NCI-H1105 (cell line): Measurements from ENCODE around the gene FADS6.

Experiments
- DNase-seq: peaks from one replicate; lab custom pipeline; 2025; lab: John Stamatoyannopoulos, UW

The FADS6 gene

DNA sequence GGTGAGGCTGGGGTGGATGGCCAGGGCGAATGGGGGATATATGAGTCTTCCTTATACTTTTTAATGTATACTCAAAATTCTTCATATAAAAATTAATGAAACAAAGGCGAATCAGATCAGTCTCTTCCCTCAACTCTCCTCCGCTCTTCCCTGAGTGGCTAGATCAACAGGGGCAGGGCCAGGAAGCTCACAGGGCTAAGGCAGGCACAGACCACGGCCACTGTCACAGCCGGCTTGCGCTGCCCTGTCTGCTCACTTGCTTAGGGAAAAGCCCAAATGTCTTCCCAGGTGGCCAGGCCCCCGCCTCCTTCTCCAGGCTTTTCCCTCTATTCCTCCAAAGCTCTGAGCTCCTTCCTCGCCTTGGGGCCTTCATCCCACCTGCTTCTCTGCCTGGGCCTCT lies 39.8 kb downstream of the FADS6 start:
- no peak for DNase-seq

DNA sequence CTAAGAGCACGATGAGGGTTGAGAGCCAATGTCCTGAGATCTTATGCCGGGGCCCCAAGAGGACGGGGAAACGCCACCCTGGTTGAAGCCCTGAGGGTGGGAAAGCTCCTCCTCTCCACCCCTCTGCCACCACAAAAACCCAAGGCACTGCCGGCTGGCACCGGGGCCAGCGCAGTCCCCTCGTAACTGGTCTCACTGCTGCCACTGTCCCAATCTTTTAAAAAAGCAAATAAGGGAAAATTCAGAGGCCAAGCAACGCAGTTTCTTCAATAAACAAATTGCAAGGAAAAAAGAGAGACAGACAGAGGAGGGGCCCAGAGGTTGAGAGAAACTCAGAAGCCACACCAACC lies 40.4 kb downstream of the FADS6 start:
- no peak for DNase-seq

DNA sequence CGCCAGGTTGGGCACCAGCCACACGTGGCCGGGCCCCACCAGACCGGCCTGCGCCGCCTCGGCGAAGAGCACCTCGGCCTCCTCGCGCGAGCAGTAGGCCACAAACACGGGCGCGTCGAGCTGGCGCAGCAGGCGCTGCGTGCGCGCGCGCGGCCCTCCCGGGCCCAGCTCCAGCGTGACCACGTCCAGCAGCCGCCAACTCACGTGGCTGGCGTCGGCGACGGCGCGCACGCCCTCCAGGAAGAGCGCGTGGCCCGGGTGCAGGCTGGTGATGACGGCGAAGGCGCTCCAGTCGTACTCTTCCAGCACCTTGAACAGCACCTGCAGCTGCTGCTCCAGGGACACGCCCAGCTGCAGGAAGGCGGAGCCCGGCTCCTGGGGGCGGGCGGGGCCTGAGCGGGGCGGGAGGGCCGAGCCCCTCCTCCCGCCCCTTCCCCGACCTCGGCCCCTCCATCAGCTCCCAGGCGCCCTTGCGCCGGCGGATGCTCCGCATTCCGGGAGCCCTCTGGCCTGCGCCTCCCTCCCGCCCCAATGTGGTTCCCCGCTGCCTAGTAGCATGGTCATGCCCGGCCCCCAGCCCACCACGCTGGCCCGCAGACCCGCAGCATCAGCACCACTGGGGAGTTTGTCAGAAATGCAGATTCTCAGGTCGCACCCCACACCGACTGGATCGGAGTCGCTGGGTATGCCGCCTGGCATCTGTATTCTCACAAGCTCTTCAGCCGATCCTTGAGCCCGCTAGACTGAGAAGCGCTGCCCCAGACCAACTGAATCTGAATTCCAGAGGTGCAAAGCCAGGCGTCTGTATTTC lies 41.0 kb downstream of the FADS6 start:
- DNase-seq = no peak

DNA sequence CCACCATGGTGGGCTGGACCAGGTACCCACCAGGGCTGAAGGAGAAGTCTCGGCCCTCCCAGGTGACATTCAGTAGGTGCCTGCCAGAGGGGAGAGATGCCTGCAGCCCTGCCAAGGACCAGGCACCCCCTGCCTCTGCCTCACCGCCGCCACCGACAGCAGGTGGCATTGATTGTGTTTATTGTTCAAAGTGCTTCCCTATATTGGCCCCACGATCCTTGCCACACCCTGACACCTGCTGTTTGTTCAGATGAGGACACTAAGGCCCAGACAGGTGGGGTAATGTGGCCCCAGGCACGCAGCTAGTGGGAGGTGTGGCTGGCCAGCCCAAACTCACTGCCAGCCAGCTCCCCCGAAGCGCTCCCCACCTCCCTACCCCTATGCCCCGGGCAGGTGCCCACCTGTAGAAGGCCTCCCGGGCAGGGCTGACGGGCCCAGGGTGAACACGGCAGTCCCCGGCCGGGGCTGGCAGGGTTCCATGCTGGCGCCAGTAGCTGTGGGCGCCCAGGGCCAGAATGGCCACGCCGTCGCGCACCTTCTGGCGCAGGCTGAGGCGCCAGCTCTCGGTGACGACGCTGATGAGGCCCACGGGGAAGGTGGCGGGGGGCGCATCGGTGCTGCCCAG lies 41.7 kb downstream of the FADS6 start:
- peak; percentile 51 for DNase-seq

DNA sequence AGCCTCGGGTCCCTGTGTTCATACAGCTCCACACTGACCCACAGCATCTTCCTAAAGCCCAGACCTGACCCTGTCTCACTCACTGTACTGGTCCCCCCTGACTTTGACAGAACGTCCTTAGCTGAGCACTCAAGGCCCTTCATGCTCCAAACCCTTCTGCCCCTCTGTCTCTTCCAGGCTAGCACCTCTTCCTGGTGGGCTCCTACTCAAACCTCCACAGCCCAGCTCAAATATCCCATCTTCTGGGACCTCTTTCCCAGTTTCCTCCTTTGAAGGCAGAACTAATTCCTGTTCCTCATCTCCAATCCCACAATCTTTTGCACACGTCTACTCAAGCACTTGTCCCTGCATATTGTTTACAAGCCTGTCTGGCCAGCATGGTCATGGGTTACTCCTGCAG lies 42.5 kb downstream of the FADS6 start:
- no peak for DNase-seq

DNA sequence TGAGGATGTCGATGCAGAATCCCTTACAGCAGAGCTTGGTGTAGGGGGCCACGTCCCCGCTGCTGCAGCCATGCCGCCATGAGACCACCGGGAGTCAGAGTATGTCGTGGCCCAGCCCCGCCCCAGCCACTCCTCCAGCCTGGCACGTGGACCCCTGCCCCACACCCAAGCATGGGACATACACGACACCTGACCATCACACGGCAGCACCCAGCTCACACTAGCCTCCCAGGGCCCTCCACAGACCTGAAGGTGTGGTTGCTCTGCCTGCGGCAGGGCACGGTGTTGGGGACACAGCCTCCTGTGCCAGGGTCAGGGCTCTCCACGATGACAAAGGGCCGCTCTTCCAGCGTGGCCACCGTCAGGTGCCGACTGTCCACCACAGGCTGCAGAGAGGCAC lies 43.1 kb downstream of the FADS6 start:
- no peak for DNase-seq

DNA sequence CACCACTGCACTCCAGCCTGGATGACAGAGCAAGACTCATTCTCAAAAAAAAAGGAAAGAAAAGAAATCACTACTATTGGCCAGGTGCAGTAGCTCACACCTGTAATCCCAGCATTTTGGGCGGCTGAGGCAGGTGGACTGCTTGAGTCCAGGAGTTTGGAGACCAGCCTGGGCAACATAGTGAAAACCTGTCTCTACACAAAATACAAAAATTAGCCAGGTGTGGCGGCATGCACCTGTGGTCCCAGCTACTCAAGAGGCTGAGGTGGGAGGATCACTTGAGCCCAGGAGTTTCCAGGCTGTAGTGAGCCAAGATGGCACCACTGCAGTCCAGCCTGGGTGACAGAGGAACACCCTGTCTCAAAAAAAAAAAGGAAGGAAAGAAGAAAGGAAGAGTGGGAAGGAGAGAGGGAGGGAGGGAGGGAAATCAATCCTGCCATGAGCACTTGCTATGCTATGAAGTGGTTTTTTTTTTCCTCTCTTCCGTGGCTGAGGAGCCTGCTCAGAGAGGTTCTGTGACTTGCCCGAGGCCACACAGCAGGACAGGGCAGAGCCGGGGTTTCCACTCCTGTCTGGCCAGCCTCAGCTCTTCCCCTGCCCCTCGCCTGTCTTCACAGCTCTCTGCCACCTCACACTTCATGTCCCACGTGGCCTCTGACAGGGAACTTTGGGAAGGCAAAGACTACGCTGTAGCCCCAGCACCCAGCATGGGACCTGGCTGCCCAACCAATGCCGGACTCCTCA lies 44.6 kb downstream of the FADS6 start:
- DNase-seq = no peak

DNA sequence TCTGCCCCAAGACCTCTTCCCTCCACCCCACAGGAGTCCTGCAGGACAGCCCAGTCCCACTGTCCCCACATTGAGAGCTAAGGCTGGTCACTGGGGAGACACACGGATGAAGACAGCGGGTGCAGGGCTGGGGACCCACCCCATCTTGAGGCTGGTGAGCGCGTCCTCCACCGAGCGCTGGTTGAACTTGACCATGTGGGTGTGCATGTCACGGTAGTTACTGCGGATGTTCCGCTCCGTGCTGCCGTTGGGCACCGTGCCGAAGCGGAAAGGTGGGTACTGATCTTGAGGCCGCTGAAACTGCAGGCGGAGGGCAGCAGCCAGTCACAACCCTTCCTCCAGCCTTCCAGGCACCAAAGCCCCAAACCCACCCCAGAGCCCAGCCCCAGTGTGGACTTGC lies 46.8 kb downstream of the FADS6 start:
- no peak for DNase-seq

DNA sequence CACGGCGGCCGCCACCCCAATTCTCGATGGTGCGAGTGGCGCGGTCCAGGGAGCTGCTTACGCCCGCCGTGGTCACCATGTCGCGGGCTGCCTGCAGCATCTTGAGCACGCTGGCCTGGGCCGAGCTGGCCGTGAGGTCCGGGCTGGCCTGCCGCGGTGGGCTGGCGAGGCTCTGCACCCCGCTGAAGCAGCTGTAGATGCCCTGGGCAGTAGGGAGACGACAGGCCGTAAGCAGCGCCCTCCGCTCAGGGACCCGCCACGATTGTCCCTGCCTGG lies 50.1 kb downstream of the FADS6 start:
- no peak for DNase-seq

DNA sequence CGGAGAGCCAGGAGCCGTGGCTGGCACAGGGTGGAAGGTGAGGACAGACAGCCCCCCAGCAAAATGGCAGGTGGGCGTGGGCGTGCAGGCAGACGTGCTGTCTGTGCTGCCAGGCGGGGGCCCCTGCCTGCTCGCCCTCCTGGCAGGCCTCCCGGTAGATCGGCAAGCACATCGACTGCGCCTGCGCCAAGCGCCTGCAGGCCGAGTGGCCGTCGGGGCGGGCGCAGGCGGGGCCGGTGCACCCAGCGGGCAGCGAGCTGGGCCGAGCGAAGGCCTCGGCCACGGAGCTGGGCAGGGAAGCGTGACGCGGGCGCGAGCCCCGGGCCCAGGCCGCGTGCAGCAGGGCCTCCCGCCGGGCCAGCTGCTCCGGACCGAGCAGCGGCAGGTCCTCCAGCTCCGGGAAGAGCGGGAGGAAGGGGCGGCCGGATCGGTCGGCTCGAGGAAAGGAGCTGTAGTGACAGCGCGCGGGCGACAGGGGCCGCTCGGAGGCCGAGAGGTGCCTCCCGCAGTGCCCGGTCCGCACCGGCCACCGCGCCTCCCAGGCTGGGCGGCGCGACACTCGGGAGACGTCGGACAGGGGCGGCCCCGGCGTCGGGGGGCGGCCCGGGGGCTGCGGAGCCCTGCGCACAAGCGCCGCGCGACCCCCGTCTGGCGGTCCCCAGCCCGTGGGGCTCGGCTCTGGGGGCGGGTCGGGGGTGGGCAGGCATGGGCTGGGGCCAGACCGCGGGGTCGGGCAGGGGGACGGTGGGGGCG lies 50.7 kb downstream of the FADS6 start:
- DNase-seq = peak; percentile 78

DNA sequence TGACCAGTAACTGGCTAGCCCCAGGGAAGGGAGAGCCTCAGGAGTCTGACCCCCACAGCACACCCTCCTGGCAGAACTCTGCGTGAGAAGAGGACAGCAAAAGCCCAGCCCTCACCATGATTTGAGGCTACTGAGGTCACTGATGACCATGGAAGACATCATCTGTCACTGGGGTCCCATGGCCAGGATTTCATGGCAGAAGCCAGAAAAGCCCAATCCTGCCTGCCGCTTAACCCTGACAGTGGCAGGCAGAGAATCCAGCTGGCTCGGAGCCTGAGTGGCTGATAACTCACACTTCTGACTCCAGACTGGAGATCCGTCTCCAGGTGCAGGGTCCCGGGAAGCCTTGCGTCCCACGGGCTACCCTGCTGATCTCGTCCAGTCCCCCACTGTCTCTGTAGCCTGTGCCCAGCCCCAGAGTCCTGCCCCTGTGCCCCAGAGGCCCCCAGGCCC lies 51.3 kb downstream of the FADS6 start:
- peak; percentile 25 for DNase-seq

DNA sequence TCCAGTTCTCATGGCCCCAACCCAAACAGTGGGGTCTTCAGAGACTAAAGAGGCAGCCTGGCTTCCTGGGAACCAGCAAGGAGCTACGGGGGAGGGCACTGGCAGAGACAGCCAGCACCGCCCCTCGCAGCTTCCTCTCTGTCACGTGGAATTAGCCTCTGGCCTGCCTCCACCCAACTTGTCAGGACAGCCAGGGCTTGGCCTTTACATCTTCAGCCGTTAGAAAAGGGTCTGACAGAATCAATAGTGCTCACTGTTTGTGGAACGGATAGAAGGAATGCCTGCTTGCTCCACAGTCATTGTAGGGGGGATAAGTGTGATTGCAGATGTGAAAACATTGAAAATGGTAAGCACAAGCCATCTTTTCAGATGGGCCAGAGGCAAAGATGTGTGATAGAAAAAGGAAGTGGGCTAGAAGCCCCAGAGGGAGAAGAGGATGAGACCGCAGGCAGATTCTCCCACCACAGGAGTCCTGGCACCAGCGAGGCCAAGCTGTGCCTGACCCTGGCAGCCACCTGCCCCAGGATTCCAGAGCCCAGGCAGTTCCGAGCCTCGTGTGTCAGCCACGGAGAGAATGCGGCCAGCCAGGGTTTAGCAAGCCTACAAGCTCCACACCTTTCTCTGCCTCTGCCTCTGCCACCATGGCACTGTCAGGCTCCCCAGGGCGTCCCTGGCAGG lies 52.3 kb downstream of the FADS6 start:
- DNase-seq = no peak

DNA sequence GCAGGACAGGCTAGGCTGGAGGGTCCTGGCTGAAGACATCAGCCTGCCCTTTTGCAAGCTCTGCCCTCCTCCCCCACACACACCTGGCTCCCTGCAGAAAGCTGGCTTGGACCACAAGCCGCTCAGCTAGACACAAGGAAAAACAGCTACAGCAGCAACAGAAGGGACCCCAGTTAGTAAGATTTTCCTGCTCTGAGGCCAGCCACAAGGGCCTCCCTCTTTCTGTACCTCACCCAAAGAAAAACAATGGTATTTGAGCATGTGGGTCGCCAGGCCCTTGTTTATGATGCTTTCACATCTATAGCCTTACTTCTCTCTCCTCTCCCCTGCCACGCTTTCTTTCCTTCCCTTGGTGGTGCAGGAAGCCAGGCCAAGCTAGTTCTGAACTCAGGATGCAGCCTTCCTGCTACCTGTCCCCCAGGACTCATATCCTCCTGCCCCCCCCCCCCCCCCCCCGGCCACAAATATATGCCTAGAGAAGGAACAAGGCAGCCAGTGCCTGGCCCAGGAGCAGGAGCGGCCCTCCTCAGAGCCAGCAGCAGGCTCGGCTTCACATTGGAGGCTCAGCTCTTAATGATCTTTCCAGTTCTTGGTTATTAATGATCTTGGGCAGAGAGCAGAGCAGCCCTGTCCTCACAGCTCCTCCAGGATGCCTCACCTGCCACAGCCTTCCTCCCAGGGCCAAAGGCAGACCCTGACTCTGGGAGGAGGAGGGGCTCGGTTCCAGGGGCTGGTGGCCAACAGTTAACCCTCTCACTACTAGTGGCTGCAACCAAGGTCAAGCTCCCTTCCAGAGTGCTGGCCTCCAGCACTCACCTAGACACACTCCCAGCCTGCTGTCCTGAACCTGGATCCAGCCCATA lies 53.2 kb downstream of the FADS6 start:
- no peak for DNase-seq

DNA sequence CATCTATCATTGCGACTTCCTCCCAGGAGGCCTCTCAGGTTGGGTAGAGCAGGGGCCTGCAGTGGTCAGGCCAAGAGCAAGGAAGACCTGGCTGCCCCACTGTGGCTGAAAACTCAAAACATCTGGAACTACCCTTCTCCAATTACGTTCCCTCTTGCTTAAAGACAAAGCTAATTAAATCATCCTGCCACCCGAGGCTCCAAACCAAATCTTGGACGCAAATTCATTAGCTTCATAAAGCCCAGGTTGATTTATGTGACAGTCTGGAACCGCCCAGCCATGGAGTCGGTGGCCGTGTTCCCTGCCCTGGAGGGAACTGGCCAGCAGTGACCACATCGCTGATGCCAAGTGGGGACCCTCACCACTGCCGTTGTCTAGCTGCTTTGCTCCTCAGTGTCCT lies 55.2 kb downstream of the FADS6 start:
- no peak for DNase-seq

DNA sequence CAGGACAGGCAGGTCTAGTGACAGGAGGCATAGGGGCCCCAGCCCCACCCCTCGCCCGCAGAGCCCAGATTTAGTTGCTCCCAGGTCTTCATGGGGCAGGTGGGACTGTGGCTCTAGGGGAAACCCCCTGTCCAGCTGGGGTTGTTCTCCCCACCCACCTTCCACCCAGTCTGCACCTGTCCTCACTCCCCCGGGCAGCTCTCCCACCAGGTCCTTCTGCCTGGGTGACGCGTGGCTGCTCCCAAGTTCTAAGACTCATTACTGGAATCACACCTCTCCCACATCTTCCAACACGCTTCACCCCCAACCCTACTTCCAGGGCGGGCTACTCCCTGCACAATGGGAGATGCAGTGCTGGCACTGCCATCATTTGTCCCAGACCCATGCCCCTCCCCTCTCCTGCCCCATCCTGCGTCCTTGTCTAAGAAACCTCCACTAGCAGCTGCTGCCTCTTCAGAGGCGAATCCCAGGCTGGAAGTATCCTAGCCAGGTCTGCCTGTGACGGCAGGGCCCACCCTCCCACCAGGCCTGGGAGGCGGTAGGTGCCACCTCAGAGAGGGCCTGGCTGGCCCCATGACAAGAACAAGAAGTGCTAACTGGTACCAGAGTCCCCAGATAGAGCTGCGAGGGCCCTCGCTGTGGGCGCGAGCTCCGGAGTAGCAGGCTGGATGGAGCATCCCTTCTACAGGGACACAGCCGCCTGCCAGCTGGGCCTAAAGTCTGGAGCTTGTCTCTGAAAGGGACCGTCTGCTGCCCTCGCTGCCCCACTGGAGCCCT lies 56.6 kb downstream of the FADS6 start:
- DNase-seq = no peak

DNA sequence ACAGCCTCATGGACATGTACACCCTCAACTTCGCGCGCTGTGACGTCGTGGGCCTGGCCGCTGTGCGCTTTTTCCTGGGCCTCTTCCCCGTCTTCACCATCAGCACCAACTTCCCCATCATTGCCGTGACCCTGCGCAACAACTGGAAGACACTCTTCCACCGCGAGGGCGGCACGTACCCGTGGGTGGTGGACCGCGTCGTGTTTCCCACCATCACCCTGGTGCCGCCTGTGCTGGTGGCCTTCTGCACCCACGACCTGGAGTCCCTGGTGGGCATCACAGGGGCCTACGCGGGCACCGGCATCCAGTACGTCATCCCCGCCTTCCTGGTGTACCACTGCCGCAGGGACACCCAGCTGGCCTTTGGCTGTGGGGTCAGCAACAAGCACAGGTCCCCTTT lies 57.2 kb downstream of the FADS6 start:
- DNase-seq = no peak

DNA sequence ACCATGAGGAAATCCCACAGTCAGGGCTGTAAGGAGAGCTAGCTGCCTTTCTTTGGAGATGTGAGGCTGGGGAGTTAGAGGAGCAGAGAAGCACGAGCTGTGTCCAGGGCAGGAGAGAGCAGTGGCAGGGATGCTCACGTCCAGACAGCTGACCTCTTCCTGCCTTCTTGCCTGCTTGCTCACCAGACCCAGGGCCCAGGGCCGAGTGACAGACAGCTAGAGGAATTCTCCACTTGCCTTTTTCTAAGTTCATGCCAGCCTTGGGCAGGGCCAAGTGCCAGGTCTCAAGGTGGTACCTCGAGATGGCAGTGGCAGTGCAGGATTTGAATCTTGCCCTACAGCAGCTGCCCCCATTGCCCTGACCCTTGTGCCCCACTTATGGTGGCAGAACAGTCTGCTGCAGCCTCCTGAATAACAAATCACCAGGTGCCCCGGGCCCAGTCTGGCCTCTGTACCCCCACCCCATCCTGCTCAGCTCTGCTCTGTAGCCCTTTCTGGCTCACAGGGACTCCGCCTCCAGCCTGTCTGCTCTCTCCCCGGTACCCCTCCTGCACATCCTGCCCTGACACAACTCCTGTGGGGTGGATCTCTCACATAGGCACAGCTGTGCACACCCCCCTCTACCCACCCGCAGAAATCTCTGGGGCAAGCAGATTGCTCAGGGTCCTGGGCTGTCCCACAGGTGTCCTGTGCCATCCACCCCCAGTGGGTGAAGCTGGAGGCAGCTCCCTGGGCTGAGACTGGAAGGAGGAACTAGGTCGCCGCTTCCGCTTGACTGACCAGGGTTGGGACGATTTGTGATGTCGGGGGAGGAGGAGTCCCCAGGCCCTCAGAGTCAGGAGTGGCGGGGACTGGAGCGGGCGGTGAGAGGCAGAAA lies 59.7 kb downstream of the FADS6 start:
- no peak for DNase-seq

DNA sequence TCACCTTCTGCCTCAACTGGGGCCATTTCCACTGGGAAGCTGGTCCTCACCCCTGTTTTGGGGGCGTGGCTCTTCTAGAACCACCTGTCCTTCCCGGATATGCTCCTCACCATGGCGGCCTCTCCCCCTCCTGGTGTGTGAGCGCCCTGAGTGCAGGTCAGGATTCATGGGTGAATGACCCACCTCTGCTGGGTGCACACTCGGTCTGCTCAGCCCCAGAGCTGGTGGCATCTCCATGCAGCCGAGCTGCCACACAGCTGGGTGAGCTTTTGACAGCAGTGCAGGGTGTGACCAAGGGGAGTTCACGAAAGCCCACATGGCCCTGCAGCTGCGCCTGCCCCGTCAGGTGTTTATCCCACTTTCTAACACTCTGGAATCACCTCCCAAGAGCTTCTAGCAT lies 61.0 kb downstream of the FADS6 start:
- no peak for DNase-seq

DNA sequence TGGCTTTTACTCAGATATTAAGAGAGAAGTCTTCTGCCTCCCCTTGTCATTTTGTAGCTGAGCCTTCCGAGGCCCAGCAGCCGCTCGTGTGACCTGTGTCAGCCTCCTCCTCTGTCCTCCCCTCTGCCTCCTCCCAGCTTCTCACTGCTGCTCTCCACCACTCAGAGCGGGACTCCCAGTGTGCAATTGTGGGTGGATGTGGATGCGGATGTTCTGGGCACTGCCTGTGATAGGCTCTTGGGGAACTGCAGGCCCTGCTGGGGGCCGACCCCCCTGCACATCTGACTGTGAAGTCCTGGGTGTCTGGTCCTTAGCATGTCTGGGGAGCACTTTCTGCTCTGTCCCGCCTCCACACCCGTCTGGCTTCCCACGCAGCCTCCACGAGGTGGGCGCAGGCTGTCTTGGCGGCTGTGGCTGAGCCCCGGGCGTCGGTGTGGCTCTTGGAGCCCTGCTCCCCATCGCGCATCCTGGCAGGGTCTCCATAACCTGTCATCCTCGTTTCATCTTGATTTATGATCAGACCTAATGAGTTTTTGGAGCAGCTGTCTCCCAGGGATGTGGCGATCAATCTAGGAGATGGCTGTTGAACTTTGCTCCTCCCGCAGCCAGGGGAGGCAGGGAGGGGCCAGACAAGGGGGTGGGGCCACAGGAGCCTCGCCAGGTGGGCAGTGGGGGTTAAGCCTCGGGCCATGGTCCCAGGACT lies 61.8 kb downstream of the FADS6 start:
- DNase-seq = peak; percentile 61
